Activated CD4-positive, alpha-beta memory T cell treated with anti-CD3 and anti-CD28 coated beads, Interleukin-2, amount 10 ng/mL, durations not matched to agents 7 days and 5 days (primary cell): Measurements from ENCODE around the gene YWHAB. TPM values are rescaled to one million over a fixed set of nuclear protein-coding genes. Genes with fewer than 3 reads are reported as not detected.

Source experiments
- CTCF ChIA-PET: fragments of 350-600 bp; sonication (Branson Sonifier 250); formaldehyde crosslinking; loops from one replicate; lab custom pipeline; 2021; ENCODE audit warnings: antibody characterized with exemption, inconsistent platforms; lab: Charles Lee
- POLR2A ChIA-PET: fragments of 350-600 bp; sonication (Branson Sonifier 250); formaldehyde crosslinking; loops from one replicate; lab custom pipeline; 2021; ENCODE audit warnings: antibody characterized with exemption; lab: Charles Lee
- DNase-seq: peaks from one replicate; pipeline ENCODE4 v3.0.0-alpha.2; 2020
- H3K27ac Mint-ChIP-seq: one replicate; pipeline ENCODE4 v1.8.0; 2021; ENCODE audit warnings: mild to moderate bottlenecking, mixed read lengths
- H3K27me3 Mint-ChIP-seq: one replicate; pipeline ENCODE4 v1.8.0; 2021; ENCODE audit warnings: mixed read lengths
- H3K36me3 Mint-ChIP-seq: one replicate; pipeline ENCODE4 v1.8.0; 2021; ENCODE audit warnings: low read depth, mixed read lengths
- H3K4me1 Mint-ChIP-seq: one replicate; pipeline ENCODE4 v1.8.0; 2021; ENCODE audit warnings: mixed read lengths
- H3K4me3 Mint-ChIP-seq: one replicate; pipeline ENCODE4 v1.8.0; 2021; ENCODE audit warnings: mild to moderate bottlenecking, mixed read lengths
- H3K9me3 Mint-ChIP-seq: one replicate; pipeline ENCODE4 v1.8.0; 2021; ENCODE audit warnings: mixed read lengths
- total RNA-seq, 2 experiments: library from RNA; stranded (reverse); gene quantifications; one replicate each; pipeline ENCODE4 v1.2.3, GENCODE V29; 2021

YWHAB gene
- total RNA-seq, 2 experiments from 2014 or later = 277 to 279 TPM

DNA sequence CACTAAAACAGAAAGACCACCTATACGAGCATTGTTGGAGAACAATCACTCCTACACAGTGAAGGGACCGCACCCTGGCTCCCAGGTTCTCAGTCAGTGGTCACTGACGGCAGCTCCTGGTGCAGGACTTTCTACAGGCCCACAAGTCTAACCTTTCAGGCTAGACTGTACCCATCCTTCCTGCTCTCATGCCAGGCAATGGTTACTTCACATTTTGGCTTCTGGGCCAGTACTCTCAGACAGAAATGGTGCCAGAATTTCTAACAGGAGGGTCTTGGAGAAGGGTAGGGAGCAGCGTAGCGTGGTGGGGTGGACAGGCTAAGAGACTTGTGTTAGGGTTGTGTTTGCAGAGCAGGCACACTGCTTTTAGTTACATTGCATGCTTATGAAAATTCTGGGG is 62.6 kb downstream of the YWHAB start:
- DNase-seq = no peak
- H3K4me3 Mint-ChIP-seq = no peak overlapping the region
- no peaks in the 10 kb centered on the region for H3K27me3 Mint-ChIP-seq
- no peak overlapping the region for H3K27ac Mint-ChIP-seq
- peaks cover 72% of the 10 kb centered on the region for H3K36me3 Mint-ChIP-seq
- CTCF ChIA-PET = no interaction called here
- POLR2A ChIA-PET = interaction anchor here (1.2 kb wide), 1 partner anchor 9 kb away, joined by 3 read pairs; no protein-coding TSS in a partner anchor
- no peaks in the 10 kb centered on the region for H3K9me3 Mint-ChIP-seq
- peaks cover 9% of the 10 kb centered on the region for H3K4me1 Mint-ChIP-seq

DNA sequence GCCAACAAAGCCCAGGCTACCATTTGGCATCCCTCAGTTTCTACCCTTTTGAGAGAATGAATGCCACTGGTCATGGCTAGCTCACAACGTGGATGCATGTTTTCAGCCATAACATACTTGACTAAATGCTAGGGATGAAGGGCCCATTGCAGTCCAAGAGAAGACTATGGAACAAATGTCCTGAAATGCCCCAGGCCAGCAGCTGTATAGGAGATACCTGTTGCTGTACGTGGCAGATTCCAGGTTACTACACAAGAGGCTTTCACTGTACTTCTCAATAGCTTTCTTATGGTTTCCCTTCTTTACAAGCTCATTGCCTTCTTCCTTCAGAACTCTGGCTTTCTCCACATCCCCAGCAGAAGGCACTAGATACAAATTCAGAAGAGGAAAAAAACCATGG is 63.0 kb downstream of the YWHAB start:
- Mint-ChIP-seq H3K9me3 (no peaks in the 10 kb centered on the region), H3K4me3 (no peak overlapping the region), H3K36me3 (peaks cover 74% of the 10 kb centered on the region), H3K4me1 (peaks cover 13% of the 10 kb centered on the region), H3K27me3 (no peaks in the 10 kb centered on the region), H3K27ac (no peak overlapping the region)
- POLR2A ChIA-PET = interaction anchor here (1.4 kb wide), 1 partner anchor 17 kb away, joined by 4 read pairs; no protein-coding TSS in a partner anchor
- CTCF ChIA-PET = interaction anchor here (1.0 kb wide), 1 partner anchor 12 kb away, joined by 3 read pairs; the partner anchor contains the start of gene TOMM34
- no peak for DNase-seq

GRCh38 chr20:44950368-44950767 is 64.9 kb downstream of the YWHAB start:
- no peak overlapping the region for H3K27ac Mint-ChIP-seq
- CTCF ChIA-PET = interaction anchor here (1.3 kb wide), 2 partner anchors 147 to 344 kb away, joined by 3 read pairs; no protein-coding TSS in a partner anchor
- POLR2A ChIA-PET = interaction anchor here (3.4 kb wide), 1 partner anchor 13 kb away, joined by 10 read pairs; no protein-coding TSS in a partner anchor

DNA sequence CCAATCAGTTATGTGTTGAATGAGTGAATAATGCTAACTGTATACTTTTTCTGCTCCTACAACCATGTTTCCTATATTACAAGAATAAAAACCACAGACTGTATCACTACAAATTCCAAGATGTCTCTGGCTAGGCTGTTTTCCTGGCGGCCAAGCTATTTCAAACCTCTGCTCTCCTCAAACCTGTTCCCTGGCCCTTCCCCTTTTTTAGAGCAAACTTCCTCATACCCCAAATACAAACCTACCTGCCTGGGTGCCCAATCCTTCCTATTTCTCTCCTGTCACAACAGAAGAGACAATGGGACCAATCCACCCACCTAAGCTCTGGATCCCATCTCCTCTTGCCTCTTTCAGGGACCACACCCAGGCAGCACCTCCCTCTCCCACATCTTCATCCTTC is 67.2 kb downstream of the YWHAB start:
- Mint-ChIP-seq H3K9me3 (no peaks in the 10 kb centered on the region), H3K4me1 (peaks cover 26% of the 10 kb centered on the region), H3K27ac (peak overlapping the region; percentile 56), H3K36me3 (peaks cover 86% of the 10 kb centered on the region), H3K4me3 (no peak overlapping the region), H3K27me3 (no peaks in the 10 kb centered on the region)
- ChIA-PET CTCF (interaction anchor here (1.6 kb wide), 1 partner anchor 421 kb away, joined by 3 read pairs; no protein-coding TSS in a partner anchor), POLR2A (interaction anchor here (1.1 to 3.4 kb wide), 5 partner anchors 11 to 395 kb away, joined by 4 to 10 read pairs (median 5); partner anchors contain the start of genes SDC4 and STK4)
- DNase-seq = no peak

More at GRCh38 chr20:44950368-44950767, 64.9 kb downstream of the YWHAB start:
- Mint-ChIP-seq H3K36me3 (peaks cover 79% of the 10 kb centered on the region), H3K27me3 (no peaks in the 10 kb centered on the region), H3K4me3 (no peak overlapping the region), H3K9me3 (no peaks in the 10 kb centered on the region), H3K4me1 (peaks cover 16% of the 10 kb centered on the region)
- no peak for DNase-seq

GRCh38 chr20:44954211-44954610 is 68.7 kb downstream of the YWHAB start:
- no peaks in the 10 kb centered on the region for H3K9me3 Mint-ChIP-seq
- H3K4me3 Mint-ChIP-seq = no peak overlapping the region
- ChIA-PET POLR2A (interaction anchor here (2.4 kb wide), 2 partner anchors 17 to 24 kb away, joined by 5 to 9 read pairs; no protein-coding TSS in a partner anchor), CTCF (no interaction called here)
- no peak overlapping the region for H3K27ac Mint-ChIP-seq
- no peaks in the 10 kb centered on the region for H3K27me3 Mint-ChIP-seq
- H3K4me1 Mint-ChIP-seq = peaks cover 39% of the 10 kb centered on the region
- DNase-seq = no peak
- peaks cover 85% of the 10 kb centered on the region for H3K36me3 Mint-ChIP-seq

GRCh38 chr20:44955270-44955669 is 69.8 kb downstream of the YWHAB start:
- DNase-seq = no peak
- ChIA-PET CTCF (no interaction called here), POLR2A (no interaction called here)
- H3K4me1 Mint-ChIP-seq = peaks cover 46% of the 10 kb centered on the region
- H3K4me3 Mint-ChIP-seq = no peak overlapping the region
- H3K27me3 Mint-ChIP-seq = no peaks in the 10 kb centered on the region
- H3K27ac Mint-ChIP-seq = no peak overlapping the region
- H3K36me3 Mint-ChIP-seq = peaks cover 77% of the 10 kb centered on the region
- no peaks in the 10 kb centered on the region for H3K9me3 Mint-ChIP-seq

DNA sequence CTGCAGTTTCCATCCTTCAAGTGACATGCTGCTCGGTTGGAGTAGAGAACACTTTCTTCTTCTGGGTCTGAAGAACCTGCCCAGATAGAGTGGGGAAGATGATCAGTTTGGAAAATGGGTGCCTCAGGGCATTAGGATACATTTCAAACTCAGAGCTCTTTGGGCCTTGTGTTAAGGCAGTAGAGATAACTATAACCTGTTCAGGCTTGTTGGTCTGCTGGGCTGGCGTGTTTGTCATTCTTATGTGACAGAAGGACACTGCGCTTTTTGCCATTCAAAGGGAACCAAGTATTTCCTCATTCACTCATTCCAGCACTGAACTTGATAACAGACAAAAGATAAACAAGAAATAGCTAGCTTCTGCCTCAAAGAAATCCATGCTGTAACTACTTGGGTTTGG is 70.9 kb downstream of the YWHAB start:
- no peaks in the 10 kb centered on the region for H3K9me3 Mint-ChIP-seq
- DNase-seq = no peak
- POLR2A ChIA-PET = interaction anchor here (0.8 to 1.0 kb wide), 2 partner anchors 9 to 23 kb away, joined by 3 read pairs; no protein-coding TSS in a partner anchor
- H3K27ac Mint-ChIP-seq = no peak overlapping the region
- H3K36me3 Mint-ChIP-seq = peaks cover 66% of the 10 kb centered on the region
- H3K27me3 Mint-ChIP-seq = no peaks in the 10 kb centered on the region
- CTCF ChIA-PET = no interaction called here
- no peak overlapping the region for H3K4me3 Mint-ChIP-seq
- peaks cover 57% of the 10 kb centered on the region for H3K4me1 Mint-ChIP-seq

Other genes with a start within 250 kb of the YWHAB start
- 10 to 100 TPM; 79.0 to 79.7 TPM for gene ADA, start 234.0 kb upstream of the YWHAB start, total RNA-seq
- gene CCN5, start 170.3 kb upstream of the YWHAB start, total RNA-seq = not detected
- not detected for gene KCNK15, start 139.8 kb upstream of the YWHAB start, total RNA-seq
- not detected for gene RIMS4, start 75.2 kb upstream of the YWHAB start, total RNA-seq
- gene PABPC1L, start 24.4 kb downstream of the YWHAB start, total RNA-seq = 10 to 100 TPM; 57.9 to 58.9 TPM
- gene TOMM34, start 74.7 kb downstream of the YWHAB start, total RNA-seq = 10 to 100 TPM; 16.0 to 16.4 TPM
- 100 to 1,000 TPM; 204 to 213 TPM for gene STK4, start 80.8 kb downstream of the YWHAB start, total RNA-seq
- under 1 TPM; 0.13 TPM for gene KCNS1, start 215.4 kb downstream of the YWHAB start, total RNA-seq
- under 1 TPM; 0.63 to 0.73 TPM for gene WFDC5, start 229.5 kb downstream of the YWHAB start, total RNA-seq
- not detected for gene WFDC12, start 238.8 kb downstream of the YWHAB start, total RNA-seq